Measurements from ENCODE around the gene CAVIN4.

CAVIN4 gene, protein sequence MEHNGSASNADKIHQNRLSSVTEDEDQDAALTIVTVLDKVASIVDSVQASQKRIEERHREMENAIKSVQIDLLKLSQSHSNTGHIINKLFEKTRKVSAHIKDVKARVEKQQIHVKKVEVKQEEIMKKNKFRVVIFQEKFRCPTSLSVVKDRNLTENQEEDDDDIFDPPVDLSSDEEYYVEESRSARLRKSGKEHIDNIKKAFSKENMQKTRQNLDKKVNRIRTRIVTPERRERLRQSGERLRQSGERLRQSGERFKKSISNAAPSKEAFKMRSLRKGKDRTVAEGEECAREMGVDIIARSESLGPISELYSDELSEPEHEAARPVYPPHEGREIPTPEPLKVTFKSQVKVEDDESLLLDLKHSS

DNA sequence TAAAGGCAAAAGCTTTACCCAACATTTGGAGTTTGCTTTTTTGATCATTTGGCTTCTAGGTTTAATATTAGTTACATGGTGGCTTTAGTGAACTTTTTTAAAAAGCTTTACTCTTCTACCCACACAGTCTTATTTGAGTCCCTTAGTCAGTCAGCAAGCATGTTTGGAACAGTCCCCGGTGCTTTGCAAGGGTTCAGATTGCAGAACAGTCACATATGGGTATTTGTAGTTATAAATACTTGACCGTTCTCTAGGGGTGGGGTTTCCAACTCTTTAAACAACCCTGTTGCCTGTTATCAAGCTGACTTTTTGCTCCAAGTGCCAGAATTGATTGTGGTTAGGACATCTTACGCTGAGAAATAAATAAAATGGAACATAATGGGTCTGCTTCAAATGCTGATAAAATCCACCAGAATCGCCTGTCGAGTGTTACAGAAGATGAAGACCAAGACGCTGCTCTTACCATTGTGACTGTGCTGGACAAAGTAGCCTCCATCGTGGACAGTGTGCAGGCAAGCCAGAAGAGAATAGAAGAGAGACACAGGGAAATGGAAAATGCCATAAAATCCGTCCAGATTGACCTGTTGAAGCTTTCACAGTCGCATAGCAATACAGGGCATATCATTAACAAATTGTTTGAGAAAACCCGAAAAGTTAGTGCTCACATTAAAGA lies at the start of gene CAVIN4:
TSS of gene CAVIN4 (plus strand) at position 304 of the 673 bp plus-strand sequence. CDS start at position 369, 65 bp downstream.
- DNase-seq: no peak

DNA sequence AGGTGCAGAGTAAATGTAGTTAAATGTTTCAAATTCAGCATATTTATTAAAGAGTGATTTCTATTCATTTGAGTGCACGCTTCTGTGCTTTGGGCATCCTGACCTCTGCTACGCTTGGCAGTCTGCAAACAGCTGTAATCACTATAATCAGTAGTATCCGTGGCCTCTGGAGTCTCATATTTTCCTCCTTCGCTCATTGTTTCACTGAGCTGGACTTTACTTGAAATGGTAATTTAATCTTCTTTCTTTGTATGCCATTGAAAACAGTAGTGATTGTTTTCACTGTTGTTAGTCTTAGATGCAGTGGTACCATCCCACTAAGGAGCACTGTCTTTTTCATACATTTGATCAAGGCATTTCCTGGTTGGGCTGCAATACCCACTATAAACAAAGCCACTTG lies 43.5 kb upstream of the CAVIN4 start:
- no peak for DNase-seq

DNA sequence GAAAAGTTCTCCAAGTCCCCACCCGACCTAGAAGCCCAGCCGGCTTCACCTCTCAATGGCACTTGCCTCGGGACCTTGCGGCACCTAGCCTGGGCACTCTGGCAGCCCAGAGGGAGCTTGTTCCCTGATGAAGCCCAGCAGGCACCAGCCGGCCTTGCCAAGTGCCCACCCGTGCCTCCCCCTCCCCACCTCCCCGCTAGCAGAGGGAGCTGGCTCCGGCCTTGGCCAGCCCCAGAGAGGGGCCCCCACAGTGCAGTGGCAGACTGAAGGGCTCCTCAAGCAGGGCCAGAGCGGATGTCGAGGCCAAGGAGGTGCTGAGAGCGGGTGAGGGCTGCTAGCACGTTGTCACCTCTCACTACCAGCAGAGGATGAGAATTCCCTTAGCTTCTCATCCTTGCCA lies 37.6 kb upstream of the CAVIN4 start:
- DNase-seq: no peak

GRCh38 chr9:100549048-100549447 lies 28.8 kb upstream of the CAVIN4 start:
- DNase-seq: no peak

DNA sequence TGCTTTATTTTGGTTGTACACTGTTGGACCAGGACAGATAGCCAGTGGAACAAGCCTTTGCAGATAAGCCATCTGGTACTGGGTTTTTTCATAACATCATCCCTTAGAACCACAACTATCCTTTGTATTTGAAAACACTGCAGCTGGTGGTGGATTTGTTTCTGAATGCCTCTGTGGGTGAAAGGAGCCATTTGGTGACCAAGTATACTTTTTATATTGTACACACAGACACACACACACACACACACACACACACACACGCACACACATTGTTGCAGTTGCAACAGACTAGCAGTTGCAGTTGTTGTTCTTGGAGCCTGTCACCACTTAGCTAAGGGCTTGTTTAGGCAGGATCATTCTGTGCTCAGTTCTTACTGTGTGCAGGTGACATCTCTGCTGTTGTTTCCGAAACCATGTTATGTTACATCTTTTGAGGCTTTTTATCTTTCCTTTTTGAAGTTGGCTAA lies 22.9 kb upstream of the CAVIN4 start:
- DNase-seq: no peak

DNA sequence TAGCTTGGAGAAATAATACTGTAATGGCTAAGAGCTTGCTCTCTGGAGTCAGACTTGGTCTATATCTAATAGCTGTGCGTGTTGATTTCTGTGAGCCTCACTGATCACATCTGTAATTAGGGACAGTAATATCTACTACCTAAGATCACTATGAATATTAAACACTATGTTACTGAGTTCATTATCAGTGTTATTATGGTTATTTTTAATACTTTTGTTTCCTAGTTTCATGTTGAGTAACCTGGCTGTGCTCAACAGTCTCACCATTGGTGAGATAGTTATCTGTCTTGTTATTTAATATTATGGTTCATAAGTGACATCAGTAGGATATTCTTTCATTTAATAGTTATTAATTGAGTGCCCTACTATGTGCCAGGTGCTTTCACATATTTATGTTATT lies 22.4 kb upstream of the CAVIN4 start:
- no peak for DNase-seq

DNA sequence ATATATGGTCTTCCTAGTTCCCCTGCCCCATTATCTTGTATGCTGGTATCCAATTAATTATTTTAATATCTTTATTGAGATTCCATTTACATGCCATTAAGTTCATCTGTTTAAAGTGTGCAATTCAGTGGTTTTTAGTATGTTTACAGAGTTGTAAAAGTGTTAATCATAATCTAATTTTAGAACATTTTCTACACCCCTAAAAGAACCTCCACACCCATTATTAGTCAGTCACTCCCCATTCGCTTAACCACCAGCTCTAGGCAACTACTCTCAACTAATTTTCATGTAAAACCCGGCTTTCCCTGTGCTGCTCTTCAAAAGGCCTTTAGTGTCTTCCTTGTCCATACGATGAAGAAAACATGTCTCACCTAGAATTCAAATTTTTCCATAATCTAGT lies 20.8 kb upstream of the CAVIN4 start:
- DNase-seq: no peak

- DNase-seq: no peak
Observed at GRCh38 chr9:100561256-100561655, 16.6 kb upstream of the CAVIN4 start.

DNA sequence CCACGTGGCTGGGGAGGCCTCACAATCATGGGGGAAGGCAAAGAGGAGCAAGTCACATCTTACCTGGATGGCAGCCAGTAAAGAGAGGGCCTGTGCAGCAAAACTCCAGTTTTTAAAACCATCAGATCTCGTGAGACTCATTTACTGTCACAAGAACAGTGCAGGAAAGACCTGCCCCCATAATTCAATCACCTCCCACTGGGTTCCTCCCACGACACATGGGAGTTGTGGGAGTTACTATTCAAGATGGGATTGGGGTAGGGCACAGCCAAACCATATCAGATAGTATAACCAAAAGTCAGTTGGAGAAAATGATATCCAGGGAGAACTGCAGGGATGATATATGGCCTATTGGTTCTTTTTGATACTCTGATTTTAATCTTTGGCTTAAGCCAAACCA lies 10.0 kb upstream of the CAVIN4 start:
- DNase-seq: no peak

DNA sequence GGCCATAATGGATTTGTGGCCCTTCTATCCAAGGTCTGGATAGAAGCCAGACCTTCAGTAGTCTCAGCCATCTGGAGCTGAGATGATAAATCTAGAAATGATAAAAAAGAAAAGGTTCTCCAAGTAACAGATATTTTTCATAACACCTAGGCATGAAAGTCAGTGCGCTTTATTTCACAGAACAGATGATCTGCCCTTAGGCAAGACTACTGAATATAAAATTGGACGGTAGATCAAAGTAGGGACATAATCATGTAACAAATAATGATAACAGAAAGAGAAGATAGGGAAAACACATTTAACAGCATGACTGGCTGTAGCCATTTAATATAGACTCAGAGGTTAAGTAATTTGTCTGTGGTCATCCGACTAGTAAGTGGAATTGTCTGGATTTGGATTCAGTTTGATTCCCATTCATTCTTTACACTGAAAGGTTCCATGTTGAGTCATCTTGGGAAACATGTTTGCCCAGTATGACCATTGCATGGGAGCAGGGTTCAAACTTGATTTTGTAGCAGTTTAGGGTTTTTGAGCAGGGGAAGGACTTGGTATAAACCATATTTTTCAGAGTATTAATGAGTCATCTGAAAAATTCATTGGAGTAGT lies 4.1 kb upstream of the CAVIN4 start:
- no peak for DNase-seq

GRCh38 chr9:100575006-100575405 lies 2.9 kb upstream of the CAVIN4 start:
- no peak for DNase-seq

DNA sequence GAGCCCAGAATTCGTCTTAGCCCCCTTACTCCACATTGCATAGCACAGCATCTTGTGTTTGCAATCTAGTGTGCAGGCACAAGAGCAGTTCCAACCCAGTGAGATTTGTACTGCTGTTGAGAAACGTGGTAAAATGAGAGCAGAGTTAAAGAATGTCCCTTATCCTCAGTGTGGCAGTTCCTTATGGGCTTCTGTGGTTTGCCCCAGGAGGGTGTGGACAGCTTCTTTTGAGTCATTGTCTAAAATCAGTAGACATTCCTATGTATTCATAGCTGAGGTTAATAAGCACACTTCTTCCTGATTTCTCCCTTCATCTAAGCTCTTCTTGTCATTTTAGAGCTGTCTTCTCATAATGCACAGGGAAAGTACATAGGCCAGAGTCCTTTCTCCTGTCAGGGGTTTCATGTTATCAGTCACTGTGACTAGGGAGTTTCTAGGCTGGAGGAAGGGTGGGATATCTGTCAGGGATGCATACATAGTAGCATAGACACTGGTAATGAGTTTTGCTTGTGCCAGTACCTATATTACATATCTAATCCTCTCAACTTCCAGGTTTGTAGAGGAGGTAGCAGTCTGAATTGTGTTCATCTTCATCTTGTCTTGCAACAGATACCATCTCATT lies 2.0 kb upstream of the CAVIN4 start:
- DNase-seq: peak; percentile 53

GRCh38 chr9:100578610-100579009 lies 731 bp downstream of the CAVIN4 start:
- DNase-seq: no peak

GRCh38 chr9:100579665-100580064 lies 1.8 kb downstream of the CAVIN4 start:
- no peak for DNase-seq

DNA sequence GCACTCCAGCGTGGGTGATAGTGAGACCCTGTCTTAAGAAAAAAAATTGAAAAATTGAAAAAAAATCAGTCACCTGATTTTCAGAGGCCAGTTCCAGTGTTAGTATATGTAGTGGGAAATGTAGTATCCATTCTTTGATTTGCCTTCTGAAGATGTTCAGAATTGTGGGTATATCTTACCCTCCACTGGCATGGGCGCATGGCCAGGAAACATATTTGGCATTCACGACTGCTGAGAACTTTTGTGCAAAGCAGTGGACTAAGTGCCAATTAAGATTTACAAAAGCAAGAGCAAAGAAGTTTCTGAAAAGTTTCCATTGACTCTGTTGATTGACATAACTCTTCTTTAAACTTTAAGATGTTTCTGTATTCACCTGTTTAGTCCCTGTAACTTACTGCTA lies 2.4 kb downstream of the CAVIN4 start:
- no peak for DNase-seq

DNA sequence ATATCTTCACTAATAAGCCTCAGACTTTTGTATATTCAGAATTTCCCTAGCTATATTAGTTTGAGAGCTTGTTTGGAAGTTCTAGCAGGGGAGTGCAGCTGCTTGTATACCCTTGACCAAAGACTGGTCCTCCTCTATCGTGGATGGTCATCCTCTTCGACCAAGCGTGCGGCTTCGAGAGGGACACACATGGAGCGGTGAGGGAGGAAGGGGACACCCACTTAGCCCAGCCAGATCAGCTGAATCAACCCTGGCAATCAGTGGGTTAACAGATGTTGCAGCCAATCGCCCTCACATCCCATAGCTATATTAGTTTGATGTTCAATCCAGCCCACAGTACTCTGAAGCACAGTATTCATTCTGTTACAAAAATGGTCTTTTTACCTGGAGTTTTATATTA lies 3.2 kb downstream of the CAVIN4 start:
- no peak for DNase-seq

DNA sequence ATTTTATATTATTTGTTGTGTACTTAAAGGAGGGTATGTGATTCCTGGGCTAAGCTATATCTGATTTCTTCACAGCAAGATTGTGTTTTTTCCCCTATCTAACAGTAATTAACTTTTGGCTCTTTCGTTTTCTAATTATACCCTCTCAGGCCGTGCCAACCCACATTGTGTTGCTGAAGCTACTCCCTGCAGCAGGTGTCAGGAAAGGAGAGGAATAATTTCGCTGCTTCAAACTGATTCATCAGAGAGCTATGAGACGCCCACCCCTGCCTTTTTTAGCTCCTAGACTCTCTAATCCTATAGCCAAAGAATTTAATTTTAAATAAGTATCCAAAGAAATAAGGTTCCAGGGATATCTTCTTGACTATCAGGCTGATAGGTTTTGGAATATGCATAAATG lies 3.8 kb downstream of the CAVIN4 start:
- DNase-seq: no peak

GRCh38 chr9:100583014-100583802 lies 5.3 kb downstream of the CAVIN4 start:
- DNase-seq: no peak

GRCh38 chr9:100584951-100585350 lies 7.1 kb downstream of the CAVIN4 start:
- DNase-seq: no peak

DNA sequence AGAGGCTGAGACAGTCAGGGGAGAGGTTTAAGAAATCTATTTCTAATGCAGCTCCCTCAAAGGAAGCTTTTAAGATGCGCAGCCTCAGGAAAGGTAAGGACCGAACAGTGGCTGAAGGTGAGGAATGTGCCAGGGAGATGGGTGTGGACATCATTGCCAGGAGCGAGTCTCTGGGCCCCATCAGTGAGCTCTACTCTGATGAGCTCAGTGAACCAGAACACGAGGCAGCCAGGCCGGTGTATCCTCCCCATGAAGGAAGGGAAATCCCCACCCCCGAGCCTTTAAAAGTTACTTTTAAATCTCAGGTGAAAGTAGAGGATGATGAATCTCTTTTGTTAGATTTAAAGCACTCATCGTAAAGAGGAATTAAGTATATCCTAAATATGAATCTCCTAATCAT lies 8.2 kb downstream of the CAVIN4 start:
- no peak for DNase-seq

DNA sequence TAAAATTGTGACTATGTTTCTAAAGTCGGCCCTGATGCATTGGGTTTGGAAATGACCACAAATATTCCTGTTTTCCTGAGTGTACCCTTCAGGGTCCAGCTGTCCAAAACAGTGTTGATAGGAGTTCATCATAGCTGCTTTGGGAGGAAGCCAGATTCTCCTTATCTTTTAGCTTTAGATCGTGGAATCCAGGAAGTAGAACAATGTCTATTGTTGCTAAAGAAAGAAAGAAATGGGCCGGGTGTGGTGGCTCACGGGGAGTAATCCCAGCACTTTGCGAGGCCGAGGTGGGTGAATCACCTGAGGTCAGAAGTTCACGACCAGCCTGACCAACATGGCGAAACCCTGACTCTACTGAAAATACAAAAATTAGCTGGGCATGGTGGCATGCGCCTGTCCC lies 9.5 kb downstream of the CAVIN4 start:
- no peak for DNase-seq

DNA sequence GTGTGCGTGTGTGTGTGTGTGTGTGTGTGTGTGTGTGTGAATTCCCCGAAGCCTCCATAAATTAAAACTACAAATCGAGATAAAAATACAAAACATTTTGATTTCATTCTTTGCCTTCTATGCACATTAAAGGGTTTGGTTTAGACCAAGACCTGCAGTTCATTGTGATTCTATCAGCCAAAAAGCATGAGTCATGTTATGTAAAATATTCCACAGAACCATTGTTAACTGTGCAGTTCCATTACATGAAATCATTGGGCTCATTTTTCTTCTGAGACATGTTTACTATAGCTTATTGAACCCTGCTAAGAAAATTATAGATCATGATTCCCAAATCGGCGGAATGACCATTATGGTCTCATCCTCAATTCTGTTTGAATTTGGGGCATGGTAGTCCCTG lies 11.7 kb downstream of the CAVIN4 start:
- DNase-seq: no peak

GRCh38 chr9:100590481-100590880 lies 12.6 kb downstream of the CAVIN4 start:
- DNase-seq: no peak

Data from kidney glomerular epithelial cell (primary cell).